Neural progenitor cell (in vitro differentiated cells): ENCODE data around the gene NOTCH1.

Experiments used
- EZH2 ChIP-seq: fragments of 200-600 bp; sonication (generic); IDR thresholded peaks from 2 replicates; pipeline ENCODE4 v1.6.1; 2017; ENCODE audit warnings: antibody characterized with exemption, mild to moderate bottlenecking, moderate library complexity
- TF ChIP-seq, protein P1 (sequence below): fragments of 200-600 bp; sonication (generic); IDR thresholded peaks from 2 replicates; pipeline ENCODE4 v1.5.1; 2017; ENCODE audit warnings: antibody characterized with exemption, mild to moderate bottlenecking

DNA sequence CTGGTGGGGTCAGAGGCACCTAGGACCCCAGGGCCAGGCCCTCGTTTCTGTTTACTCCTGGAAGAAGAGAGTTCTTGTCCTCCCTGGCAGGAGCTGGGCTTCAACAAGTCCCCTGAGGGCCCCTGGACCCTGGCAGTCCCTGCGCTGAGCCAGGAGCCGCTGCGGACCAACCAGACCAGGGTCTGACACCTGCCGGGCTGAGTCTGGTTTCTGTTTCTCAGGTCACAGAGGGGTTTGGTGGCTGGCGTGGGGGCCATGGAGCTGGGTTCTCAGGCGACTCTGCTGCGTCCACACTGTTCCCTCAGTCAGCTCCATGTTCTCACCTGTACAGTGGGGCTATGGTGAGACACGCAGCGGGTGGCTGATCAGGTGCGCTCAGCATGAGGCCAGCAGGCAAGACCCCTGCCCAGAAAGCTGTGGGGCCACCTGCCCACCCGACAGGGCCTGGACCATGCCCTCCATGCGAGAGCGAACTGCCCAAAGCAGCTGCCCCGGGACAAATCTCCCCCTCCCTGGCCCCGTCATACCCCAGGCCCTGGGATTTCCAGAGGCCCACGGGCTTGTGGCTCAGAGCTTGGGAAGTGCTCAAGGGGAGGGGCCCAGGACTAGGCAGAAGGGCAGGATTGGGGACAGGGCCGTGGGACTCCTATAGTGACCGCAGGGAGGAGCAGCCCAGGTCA, 17.9 kb upstream of the NOTCH1 start:
- TF ChIP-seq, protein P1, sequence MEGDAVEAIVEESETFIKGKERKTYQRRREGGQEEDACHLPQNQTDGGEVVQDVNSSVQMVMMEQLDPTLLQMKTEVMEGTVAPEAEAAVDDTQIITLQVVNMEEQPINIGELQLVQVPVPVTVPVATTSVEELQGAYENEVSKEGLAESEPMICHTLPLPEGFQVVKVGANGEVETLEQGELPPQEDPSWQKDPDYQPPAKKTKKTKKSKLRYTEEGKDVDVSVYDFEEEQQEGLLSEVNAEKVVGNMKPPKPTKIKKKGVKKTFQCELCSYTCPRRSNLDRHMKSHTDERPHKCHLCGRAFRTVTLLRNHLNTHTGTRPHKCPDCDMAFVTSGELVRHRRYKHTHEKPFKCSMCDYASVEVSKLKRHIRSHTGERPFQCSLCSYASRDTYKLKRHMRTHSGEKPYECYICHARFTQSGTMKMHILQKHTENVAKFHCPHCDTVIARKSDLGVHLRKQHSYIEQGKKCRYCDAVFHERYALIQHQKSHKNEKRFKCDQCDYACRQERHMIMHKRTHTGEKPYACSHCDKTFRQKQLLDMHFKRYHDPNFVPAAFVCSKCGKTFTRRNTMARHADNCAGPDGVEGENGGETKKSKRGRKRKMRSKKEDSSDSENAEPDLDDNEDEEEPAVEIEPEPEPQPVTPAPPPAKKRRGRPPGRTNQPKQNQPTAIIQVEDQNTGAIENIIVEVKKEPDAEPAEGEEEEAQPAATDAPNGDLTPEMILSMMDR = no peak
- no peak for TF ChIP-seq EZH2
